ENCODE results near the gene SLC7A9. TPM values are rescaled to one million over a fixed set of nuclear protein-coding genes. Genes with fewer than 3 reads are reported as not detected.

SLC7A9 gene
- total RNA-seq, 4 donors from 2014 or later: 0.44 TPM; not detected in 3

GRCh38 chr19:32824916-32825608 is 44.5 kb downstream of the SLC7A9 start:
- Histone ChIP-seq H3K4me1 (no peaks in the 10 kb centered on the region), H3K9me3 (no peaks in the 10 kb centered on the region), H3K27me3 (peaks cover 0 to 11% (median 0%) of the 10 kb centered on the region in 3 donors), H3K4me3 (no peak overlapping the region), H3K27ac (no peak overlapping the region), H3K36me3 (no peaks in the 10 kb centered on the region)
- intact Hi-C loops (cut with DNase I; ENCODE audit: low total_unique reads) (no loop called here), in situ Hi-C loops (cut with MboI; ENCODE audit: low sequenced_read_pairs in 4 of 4) (no loop called here)
- DNase-seq: no peak
- ATAC-seq: no peak
- TF ChIP-seq CTCF (IDR thresholded peaks at IDR 0.05 in 4 of 5, conservative IDR thresholded peaks at IDR 0.05 in 1 of 5) (no peak), POLR2A (IDR thresholded peaks at IDR 0.05) (no peak)

DNA sequence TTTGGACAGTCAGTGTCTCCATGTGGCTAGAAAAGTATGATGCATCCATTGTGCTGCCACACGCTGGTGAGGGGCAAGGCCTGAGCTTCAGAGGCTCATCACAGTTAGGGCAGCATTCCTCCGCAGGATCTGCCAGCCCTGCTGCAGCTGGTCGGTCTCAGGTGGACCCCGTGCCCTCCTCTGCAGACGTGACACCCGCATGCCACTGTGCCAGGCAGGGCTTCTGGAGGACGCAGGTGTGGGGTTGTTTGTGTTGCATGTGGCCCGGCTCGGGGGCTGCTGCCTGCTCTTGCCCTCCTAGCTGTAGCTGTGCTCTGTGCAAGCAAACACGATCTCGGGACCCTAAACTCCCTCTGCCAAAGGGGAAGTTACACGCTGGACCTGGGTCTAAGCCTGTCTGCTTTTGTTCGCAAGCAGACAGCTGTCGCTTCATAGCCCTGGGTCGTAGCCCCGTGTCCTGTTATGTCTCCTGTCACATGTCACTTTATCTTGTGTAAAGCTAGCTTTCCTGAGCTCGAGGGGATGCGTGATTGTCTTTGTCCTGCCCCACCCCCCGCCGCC is 45.3 kb downstream of the SLC7A9 start:
- Histone ChIP-seq H3K27me3 (peaks cover 0 to 11% (median 0%) of the 10 kb centered on the region in 3 donors), H3K4me3 (no peak overlapping the region), H3K36me3 (no peaks in the 10 kb centered on the region), H3K4me1 (no peaks in the 10 kb centered on the region), H3K9me3 (no peaks in the 10 kb centered on the region), H3K27ac (no peak overlapping the region)
- TF ChIP-seq POLR2A (IDR thresholded peaks at IDR 0.05) (no peak), CTCF (IDR thresholded peaks at IDR 0.05 in 4 of 5, conservative IDR thresholded peaks at IDR 0.05 in 1 of 5) (no peak)
- no peak for ATAC-seq
- no peak for DNase-seq
- intact Hi-C loops (cut with DNase I; ENCODE audit: low total_unique reads) (no loop called here), in situ Hi-C loops (cut with MboI; ENCODE audit: low sequenced_read_pairs in 4 of 4) (no loop called here)

- TF ChIP-seq CTCF (IDR thresholded peaks at IDR 0.05 in 4 of 5, conservative IDR thresholded peaks at IDR 0.05 in 1 of 5) (no peak), POLR2A (IDR thresholded peaks at IDR 0.05) (no peak)
- in situ Hi-C loops (cut with MboI; ENCODE audit: low sequenced_read_pairs in 4 of 4): no loop called here
- H3K27me3 ChIP-seq: peaks cover 0 to 11% (median 0%) of the 10 kb centered on the region in 3 donors
- H3K36me3 ChIP-seq: no peaks in the 10 kb centered on the region
- no peaks in the 10 kb centered on the region for H3K9me3 ChIP-seq
- no peaks in the 10 kb centered on the region for H3K4me1 ChIP-seq
- intact Hi-C loops (cut with DNase I; ENCODE audit: low total_unique reads): no loop called here
- no peak for DNase-seq
- ATAC-seq: no peak
- H3K27ac ChIP-seq: no peak overlapping the region
- no peak overlapping the region for H3K4me3 ChIP-seq
Observed at GRCh38 chr19:32823747-32824102, 45.8 kb downstream of the SLC7A9 start.

DNA sequence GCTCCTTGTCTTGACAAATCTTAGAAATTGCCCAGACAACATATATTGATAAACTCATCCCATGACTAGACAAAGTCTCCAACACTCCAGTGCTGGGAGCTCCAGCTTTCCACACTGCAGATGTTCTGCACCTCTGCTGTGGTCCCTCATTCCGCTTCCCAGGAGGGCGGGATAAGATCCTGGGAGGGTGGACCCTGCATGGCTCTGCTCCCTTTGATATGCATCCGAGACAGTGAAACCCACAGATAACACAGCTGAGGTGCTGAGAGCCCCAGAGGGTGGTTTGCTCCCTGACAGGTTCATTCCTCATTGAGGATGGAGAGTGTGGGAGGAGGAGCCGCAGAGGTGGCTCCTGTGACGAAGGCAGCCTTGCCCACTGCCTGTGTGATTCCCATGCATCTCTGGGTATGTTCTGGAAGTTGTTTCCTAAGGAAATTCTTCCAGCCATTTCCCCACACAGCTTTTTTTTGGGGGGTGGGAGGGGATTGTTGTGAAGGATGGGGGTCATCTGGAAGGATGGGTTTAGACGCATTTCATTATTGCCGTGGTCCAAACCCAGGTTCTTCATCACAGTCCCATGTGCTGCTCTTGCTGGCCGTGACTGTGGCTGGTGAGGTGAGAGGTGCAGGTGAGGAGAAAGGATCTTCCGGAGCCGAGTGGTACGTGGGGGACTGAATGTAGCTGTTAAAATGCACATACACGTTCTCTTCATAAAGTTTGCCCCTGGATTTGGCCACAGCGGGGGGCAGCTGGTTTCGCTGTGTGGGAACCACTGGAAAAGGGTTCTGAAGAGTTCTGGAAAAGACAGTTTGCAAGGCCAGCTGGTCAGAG is 46.4 kb downstream of the SLC7A9 start:
- intact Hi-C loops (cut with DNase I; ENCODE audit: low total_unique reads) (no loop called here), in situ Hi-C loops (cut with MboI; ENCODE audit: low sequenced_read_pairs in 4 of 4) (no loop called here)
- H3K36me3 ChIP-seq: no peaks in the 10 kb centered on the region
- DNase-seq: no peak
- no peak for ATAC-seq
- H3K4me1 ChIP-seq: no peaks in the 10 kb centered on the region
- TF ChIP-seq CTCF (IDR thresholded peaks at IDR 0.05 in 4 of 5, conservative IDR thresholded peaks at IDR 0.05 in 1 of 5) (no peak), POLR2A (IDR thresholded peaks at IDR 0.05) (no peak)
- H3K9me3 ChIP-seq: no peaks in the 10 kb centered on the region
- peaks cover 0 to 11% (median 0%) of the 10 kb centered on the region in 3 donors for H3K27me3 ChIP-seq
- no peak overlapping the region for H3K27ac ChIP-seq
- H3K4me3 ChIP-seq: no peak overlapping the region

All from gastrocnemius medialis (tissue), 4 donors.